HG02852 (cell line): Measurements from ENCODE around the gene PIP4P1.
"Not testable (repeated sequence)": the region's sequence is repeated elsewhere in the genome, so short reads cannot be mapped to it uniquely, and the experiment has no call there.

Experiments
- ATAC-seq: cut with Tn5 transposase; IDR thresholded peaks from one replicate; pipeline ENCODE4 v1.9.1; 2021; ENCODE audit warnings: mild to moderate bottlenecking, moderate library complexity; ENCODE audit not compliant: unreplicated experiment

Gene PIP4P1

DNA sequence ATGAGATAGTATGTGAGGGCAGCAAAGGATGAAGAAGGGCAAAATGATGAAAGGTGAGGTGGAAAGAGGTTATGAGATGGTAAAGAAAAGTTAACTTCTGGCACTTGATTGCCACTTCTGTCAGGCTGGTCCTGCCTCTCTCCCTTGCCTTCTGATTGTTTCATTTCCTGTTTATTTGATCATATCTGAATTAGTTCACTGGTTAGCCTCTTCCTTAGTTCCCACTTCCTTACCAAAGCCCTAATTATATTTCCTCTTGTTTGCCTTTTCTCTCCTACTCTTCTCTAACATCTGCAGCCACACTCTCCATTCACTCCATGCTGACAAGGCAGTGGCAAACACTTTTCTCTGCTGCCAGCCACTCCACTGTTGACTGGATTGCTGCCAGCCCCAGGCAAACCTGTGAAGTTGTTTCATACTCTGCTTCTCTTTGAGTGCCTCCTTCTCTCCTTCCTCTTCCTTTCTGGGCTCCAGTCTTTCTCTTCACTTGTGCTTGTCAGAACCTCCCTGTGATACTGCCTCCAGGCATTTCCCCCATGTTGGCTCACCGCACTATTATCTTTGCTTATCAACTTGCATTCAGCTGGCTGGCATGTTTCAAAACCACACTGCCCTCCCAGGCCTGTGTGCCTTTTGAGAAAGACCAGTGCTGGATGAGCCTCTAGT, 16.1 kb upstream of the PIP4P1 start:
- no peak for ATAC-seq

DNA sequence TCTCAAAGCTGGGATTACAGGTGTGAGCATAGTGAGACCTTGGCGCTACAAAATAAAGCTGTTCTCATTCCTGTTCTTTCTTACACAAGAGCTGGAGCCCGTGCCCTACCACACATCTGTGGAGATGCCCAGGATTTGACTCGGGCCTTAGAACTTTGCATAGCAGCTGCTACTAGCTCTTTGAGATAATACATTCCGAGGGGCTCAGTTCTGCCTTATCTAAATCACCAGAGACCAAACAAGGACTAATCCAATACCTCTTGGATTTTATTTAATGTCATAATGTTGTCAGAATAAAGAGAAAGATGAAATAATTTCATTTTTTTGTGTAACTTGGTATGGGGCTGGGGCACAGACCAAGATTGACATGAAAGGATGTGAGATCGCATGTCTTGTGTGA, 15.5 kb upstream of the PIP4P1 start:
- no peak for ATAC-seq

GRCh38 chr14:20472536-20473169, 11.4 kb upstream of the PIP4P1 start:
- no peak for ATAC-seq

- no peak for ATAC-seq
Measured at GRCh38 chr14:20470603-20470901, 9.3 kb upstream of the PIP4P1 start.

DNA sequence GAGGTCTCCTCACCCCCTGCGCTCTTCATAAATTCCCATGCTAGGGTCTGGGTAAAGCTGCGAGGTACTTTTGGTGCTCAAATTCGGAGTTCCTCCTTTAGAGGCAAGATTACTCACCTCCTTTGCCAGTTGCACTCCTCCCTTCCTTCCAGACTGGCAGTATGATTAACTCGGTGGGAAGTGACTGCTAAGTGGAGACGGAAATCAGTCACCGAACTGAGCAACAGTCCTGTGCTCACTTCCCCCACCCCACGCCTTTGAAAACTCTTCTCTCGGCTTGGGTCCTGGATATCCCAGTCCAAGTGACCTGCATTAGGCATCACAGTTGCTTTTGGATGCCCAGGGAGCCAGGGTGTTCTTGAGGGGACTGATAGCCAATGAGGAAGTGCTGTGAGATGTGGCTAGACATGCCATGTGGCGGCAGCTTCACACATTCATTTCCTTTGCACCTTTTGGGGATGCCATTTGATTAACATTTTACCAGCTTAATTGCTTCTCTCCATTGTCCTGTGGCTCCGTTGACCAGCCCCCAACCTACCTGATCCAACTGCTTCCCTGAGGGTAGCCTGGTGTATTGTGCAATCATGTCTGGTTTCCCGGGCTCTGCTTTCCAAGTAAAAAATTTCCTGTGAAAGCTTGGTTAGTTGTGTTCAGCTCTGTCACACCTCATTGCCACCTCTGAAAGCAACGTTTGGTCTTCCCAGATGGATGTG, 8.8 kb upstream of the PIP4P1 start:
- ATAC-seq = peak; percentile 28

GRCh38 chr14:20469242-20469889, 8.1 kb upstream of the PIP4P1 start, which contains the start of gene PNP:
PNP (plus strand) TSS chr14:20469406; CDS start chr14:20469525, 119 bp downstream.
- ATAC-seq = peak; percentile 97

DNA sequence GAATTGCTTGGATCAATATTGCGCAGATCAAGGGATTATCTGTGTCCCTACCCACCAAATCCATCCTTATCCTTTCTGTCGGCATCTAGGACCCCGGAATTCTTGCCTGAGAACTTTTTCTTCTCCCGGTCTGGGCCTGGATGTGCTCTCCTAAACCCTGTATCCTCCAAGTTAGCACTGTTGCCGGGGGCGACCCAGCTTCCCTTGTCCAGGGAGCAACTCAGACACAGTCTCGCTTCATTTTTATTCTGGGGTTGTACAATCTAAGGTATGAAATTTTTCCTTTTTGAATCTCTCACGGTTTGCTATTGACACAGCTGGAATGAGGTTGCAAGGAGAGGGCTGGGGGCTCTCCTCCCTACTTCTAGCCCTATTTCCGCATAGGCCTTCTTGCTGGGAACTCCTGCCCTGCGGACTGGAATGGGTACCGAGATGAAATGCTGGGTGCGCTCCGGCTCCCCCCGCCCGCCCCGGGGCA, 7.6 kb upstream of the PIP4P1 start:
- ATAC-seq = no peak

GRCh38 chr14:20460458-20461224, 593 bp downstream of the PIP4P1 start:
- ATAC-seq = peak; percentile 7

- ATAC-seq = no peak
Measured at GRCh38 chr14:20458031-20458789, 3.0 kb downstream of the PIP4P1 start.

- ATAC-seq = no peak
Measured at GRCh38 chr14:20456971-20457370, 4.3 kb downstream of the PIP4P1 start.

- peak; percentile 54 for ATAC-seq
Measured at GRCh38 chr14:20455355-20456300, 5.6 kb downstream of the PIP4P1 start.

DNA sequence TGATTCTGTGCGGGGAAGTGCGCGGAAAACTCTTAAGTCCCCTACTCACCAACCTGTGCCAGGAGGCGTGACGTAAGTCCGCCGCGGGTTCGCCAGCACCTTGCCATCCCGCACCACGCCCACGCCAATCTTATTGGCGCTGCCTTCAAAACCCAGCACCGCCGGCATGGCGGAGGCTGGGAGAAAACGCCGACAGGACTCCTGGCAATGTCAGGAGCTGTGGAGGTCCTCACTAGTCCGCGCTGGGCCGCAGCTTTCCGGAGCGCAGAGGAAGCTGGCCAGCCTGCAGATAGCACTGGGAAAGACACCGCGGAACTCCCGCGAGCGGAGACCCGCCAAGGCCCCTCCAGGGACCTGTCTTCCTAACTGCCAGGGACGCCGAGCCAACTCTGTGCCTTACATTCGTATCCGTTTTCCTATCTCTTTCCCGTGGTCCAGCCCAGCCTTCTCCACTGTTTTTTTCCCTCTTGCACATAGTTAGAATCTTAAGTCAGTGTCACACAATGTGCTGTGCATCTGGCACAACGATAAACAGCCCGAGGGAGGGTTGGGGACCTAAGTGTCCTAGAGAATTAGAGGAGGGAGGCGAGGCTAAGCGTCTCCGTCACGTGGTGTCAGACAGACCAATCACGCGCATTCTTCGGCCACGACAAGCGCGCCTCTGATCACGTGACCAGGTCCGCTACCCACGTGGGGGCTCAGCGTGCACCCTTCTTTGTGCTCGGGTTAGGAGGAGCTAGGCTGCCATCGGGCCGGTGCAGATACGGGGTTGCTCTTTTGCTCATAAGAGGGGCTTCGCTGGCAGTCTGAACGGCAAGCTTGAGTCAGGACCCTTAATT, 6.5 kb downstream of the PIP4P1 start, which contains the start of the genes APEX1 and OSGEP:
TSS of gene APEX1 (plus strand) at position 711 of the 839 bp plus-strand sequence. CDS start 420 bp downstream, outside the sequence.
TSS of gene OSGEP (minus strand) at position 297 of the 839 bp plus-strand sequence. CDS start at position 168, 129 bp downstream.
- peak; percentile 87 for ATAC-seq

- not testable (repeated sequence) for ATAC-seq
Measured at GRCh38 chr14:20452831-20453230, 8.4 kb downstream of the PIP4P1 start.

DNA sequence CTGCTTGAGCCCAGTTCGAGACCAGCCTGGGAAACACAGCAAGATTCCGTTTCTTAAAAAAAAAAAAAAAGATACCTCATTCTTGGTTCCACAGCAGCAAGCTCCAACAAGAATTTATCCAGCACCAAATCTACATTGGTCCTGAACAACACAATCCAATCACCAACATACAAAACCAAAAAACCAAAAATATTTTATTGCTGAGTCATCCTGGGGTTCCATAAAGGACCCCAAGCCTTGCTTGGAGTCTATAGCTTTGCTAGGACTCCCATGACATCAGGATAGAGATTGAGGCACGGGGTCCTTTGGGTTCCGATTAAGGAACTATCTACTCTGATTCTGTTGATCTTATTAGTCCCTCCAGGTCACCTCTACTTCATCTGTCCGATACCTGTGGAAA, 14.3 kb downstream of the PIP4P1 start:
- ATAC-seq = no peak

DNA sequence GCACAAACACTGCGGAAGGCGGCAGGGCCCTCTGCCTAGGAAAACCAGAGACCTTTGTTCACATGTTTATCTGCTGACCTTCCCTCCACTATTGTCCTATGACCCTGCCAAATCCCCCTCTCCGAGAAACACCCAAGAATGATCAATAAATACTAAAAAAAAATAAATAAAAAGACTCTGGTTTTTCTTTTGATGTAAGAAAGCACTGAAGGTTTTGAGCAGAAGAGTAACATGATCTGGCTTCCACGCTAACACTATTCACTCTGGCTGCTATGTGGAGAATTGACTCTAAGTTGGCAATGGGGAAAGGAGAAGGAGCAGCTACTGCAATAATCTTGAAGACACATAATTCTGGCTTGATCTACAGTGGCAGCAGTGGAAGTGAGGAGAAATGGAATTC, 17.6 kb downstream of the PIP4P1 start:
- ATAC-seq = not testable (repeated sequence)

DNA sequence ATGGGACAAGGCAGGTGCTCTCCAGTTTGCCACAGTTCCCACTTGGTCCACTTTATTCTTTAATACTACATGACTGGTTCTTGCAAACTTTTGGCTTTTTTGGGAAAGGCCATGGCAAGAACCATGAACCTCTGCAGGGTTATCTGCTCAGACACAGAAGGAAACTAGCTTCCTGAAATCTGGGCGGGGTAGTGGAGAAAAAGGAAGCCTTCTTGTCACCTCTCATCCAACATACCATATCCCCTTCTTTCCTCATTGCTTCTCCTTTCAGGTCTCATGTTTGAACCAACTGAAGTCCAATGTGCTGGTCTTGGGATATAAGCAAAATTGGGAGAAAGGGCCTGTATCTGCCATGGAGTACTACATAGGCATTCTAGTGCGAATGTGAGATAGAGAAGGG, 19.8 kb downstream of the PIP4P1 start:
- no peak for ATAC-seq

- no peak for ATAC-seq
Measured at GRCh38 chr14:20440882-20441281, 20.4 kb downstream of the PIP4P1 start.

DNA sequence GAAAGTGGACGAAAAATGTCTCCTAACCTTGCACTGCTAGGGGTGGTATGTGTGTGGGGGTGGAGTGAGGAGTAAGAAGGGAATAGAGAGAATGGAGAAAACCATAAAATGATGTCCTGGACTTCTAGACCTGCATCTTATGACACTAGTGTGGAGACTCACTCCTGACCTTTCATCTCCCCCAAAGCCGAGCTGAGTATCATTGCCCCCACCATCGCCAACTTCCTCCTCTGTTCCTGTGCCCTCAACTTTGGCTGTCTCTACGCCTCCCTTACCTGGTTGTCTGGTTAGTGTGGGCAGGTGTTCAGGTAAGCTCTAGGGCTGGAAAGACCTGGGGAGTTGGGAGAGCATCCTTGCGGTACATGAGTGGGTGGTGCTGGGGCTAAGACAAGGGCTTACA, 20.8 kb downstream of the PIP4P1 start:
- ATAC-seq = no peak
